Stomach (tissue), 4 donors: ENCODE measurements around the gene GUCY1A2.

Source experiments
- EP300 ChIP-seq: sonication (generic); formaldehyde crosslinking; IDR thresholded peaks from one replicate; pipeline ENCODE4 v1.6.1; 2017; ENCODE audit warnings: antibody characterized with exemption
- POLR2AphosphoS5 ChIP-seq, 3 donors: sonication (generic); formaldehyde crosslinking; IDR thresholded peaks; one replicate each; pipeline ENCODE4 v1.6.1; 2016; ENCODE audit warnings: antibody characterized with exemption in 3 of 3
- TF ChIP-seq, protein P1 (sequence below), 7 experiments: fragments of 450-650 bp in 4 of 7; fragments of 200-600 bp in 3 of 7; sonication (generic) in 3 of 7; IDR thresholded peaks; one replicate each; pipeline ENCODE4 v1.5.1; 2016 to 2019; ENCODE audit warnings: antibody characterized with exemption in 7 of 7, control low read depth in 2 of 7, mild to moderate bottlenecking in 1 of 7

DNA sequence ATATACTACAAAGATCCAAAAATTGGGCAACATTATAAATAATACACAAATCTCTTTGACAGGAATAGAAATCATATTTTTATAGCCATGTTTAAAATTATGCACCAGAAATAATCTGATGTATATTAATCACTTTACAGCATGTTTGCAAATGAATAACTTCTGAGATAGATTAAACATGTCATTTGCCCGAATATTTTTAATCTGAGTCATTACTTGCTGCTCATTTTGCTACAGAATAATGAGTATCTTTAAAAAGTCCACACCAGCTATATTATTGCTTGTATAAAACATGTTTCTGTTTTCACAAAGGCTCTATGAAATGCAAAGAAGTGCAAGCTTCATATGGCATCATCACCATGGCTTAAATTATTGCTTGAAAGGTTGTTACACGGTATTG, 336.8 kb downstream of the GUCY1A2 start:
- TF ChIP-seq, protein P1, sequence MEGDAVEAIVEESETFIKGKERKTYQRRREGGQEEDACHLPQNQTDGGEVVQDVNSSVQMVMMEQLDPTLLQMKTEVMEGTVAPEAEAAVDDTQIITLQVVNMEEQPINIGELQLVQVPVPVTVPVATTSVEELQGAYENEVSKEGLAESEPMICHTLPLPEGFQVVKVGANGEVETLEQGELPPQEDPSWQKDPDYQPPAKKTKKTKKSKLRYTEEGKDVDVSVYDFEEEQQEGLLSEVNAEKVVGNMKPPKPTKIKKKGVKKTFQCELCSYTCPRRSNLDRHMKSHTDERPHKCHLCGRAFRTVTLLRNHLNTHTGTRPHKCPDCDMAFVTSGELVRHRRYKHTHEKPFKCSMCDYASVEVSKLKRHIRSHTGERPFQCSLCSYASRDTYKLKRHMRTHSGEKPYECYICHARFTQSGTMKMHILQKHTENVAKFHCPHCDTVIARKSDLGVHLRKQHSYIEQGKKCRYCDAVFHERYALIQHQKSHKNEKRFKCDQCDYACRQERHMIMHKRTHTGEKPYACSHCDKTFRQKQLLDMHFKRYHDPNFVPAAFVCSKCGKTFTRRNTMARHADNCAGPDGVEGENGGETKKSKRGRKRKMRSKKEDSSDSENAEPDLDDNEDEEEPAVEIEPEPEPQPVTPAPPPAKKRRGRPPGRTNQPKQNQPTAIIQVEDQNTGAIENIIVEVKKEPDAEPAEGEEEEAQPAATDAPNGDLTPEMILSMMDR (IDR thresholded peaks at IDR 0.05) = no peak
- TF ChIP-seq POLR2AphosphoS5 (IDR thresholded peaks at IDR 0.05) = no peak
- TF ChIP-seq EP300 = no peak
